Measurements from ENCODE around the gene SOCS4.

GRCh38 chr14:55025948-55026347 lies 1.1 kb upstream of the SOCS4 start:
- TF ChIP-seq, protein P1, sequence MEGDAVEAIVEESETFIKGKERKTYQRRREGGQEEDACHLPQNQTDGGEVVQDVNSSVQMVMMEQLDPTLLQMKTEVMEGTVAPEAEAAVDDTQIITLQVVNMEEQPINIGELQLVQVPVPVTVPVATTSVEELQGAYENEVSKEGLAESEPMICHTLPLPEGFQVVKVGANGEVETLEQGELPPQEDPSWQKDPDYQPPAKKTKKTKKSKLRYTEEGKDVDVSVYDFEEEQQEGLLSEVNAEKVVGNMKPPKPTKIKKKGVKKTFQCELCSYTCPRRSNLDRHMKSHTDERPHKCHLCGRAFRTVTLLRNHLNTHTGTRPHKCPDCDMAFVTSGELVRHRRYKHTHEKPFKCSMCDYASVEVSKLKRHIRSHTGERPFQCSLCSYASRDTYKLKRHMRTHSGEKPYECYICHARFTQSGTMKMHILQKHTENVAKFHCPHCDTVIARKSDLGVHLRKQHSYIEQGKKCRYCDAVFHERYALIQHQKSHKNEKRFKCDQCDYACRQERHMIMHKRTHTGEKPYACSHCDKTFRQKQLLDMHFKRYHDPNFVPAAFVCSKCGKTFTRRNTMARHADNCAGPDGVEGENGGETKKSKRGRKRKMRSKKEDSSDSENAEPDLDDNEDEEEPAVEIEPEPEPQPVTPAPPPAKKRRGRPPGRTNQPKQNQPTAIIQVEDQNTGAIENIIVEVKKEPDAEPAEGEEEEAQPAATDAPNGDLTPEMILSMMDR (IDR thresholded peaks at IDR 0.05; ENCODE audit: insufficient read depth, low read length, poor library complexity, severe bottlenecking), result no peak
- no peak for TF ChIP-seq EZH2phosphoT487 (conservative IDR thresholded peaks at IDR 0.05; ENCODE audit: low read length)

All from SU-DHL-6 (cell line).